ENCODE data around the gene RGS8. TPM values are rescaled to one million over a fixed set of nuclear protein-coding genes. Genes with fewer than 3 reads are reported as not detected.

The RGS8 gene
- total RNA-seq: 1 to 10 TPM in 1 of 4 donors, not detected in 3; 2.2 TPM

GRCh38 chr1:182684116-182684828 is at the start of gene RGS8:
RGS8 (minus strand) TSS chr1:182684587; CDS start chr1:182669649, 14,938 bp downstream.
- no peak within 1 kb of the TSS for H3K4me3 ChIP-seq
- 71% methylated on average over 19 of the region's 19 CpGs; no CpG with 5 or more reads in 1 of the 2 donors for WGBS, 2 donors (ENCODE audit: low coverage in 1 of 2)
- H3K9me3 ChIP-seq: no peaks in the 10 kb centered on the region
- no peaks in the 10 kb centered on the region for H3K4me1 ChIP-seq
- H3K36me3 ChIP-seq: no peaks in the 10 kb centered on the region
- intact Hi-C loops (cut with DNase I; ENCODE audit: low total_unique reads): no loop called here
- TF ChIP-seq POLR2AphosphoS5 (IDR thresholded peaks at IDR 0.05): no peak
- TF ChIP-seq POLR2A (IDR thresholded peaks at IDR 0.05): no peak
- TF ChIP-seq EP300 (IDR thresholded peaks at IDR 0.05; ENCODE audit: low read depth): no peak
- no peak for TF ChIP-seq CTCF (IDR thresholded peaks at IDR 0.05)
- peaks cover 6% of the 10 kb centered on the region for H3K27me3 ChIP-seq
- in situ Hi-C loops (cut with MboI; ENCODE audit: low pct_ligation_motif_present in 1 of 4, low pct_unique_long_range_greater_than_20kb in 1 of 4, low sequenced_read_pairs in 3 of 4): no loop called here
- no peak for DNase-seq
- H3K27ac ChIP-seq: no peak within 1 kb of the TSS

- Histone ChIP-seq H3K4me3 (no peak overlapping the region), H3K27me3 (no peaks in the 10 kb centered on the region), H3K4me1 (no peaks in the 10 kb centered on the region), H3K9me3 (no peaks in the 10 kb centered on the region), H3K27ac (no peak overlapping the region), H3K36me3 (no peaks in the 10 kb centered on the region)
- no peak for TF ChIP-seq CTCF (IDR thresholded peaks at IDR 0.05)
- TF ChIP-seq EP300 (IDR thresholded peaks at IDR 0.05; ENCODE audit: low read depth): no peak
- no peak for TF ChIP-seq POLR2A (IDR thresholded peaks at IDR 0.05)
- no peak for TF ChIP-seq POLR2AphosphoS5 (IDR thresholded peaks at IDR 0.05)
- in situ Hi-C loops (cut with MboI; ENCODE audit: low pct_ligation_motif_present in 1 of 4, low pct_unique_long_range_greater_than_20kb in 1 of 4, low sequenced_read_pairs in 3 of 4): no loop called here
- intact Hi-C loops (cut with DNase I; ENCODE audit: low total_unique reads): no loop called here
- WGBS, 2 donors (ENCODE audit: low coverage in 1 of 2): 59 to 63% methylated on average over 4 of the region's 4 CpGs
- no peak for DNase-seq
These were observed 47.6 kb upstream of the RGS8 start for GRCh38 chr1:182731852-182732575.

- Histone ChIP-seq H3K9me3 (no peaks in the 10 kb centered on the region), H3K36me3 (no peaks in the 10 kb centered on the region), H3K4me1 (no peaks in the 10 kb centered on the region), H3K27ac (no peak overlapping the region), H3K4me3 (no peak overlapping the region), H3K27me3 (no peaks in the 10 kb centered on the region)
- no peak for DNase-seq
- in situ Hi-C loops (cut with MboI; ENCODE audit: low pct_ligation_motif_present in 1 of 4, low pct_unique_long_range_greater_than_20kb in 1 of 4, low sequenced_read_pairs in 3 of 4) (no loop called here), intact Hi-C loops (cut with DNase I; ENCODE audit: low total_unique reads) (no loop called here)
- no peak for TF ChIP-seq POLR2AphosphoS5 (IDR thresholded peaks at IDR 0.05)
- TF ChIP-seq POLR2A (IDR thresholded peaks at IDR 0.05): no peak
- 89 to 100% methylated on average over 1 of the region's 1 CpG for WGBS, 2 donors (ENCODE audit: low coverage in 1 of 2)
These were observed 42.5 kb upstream of the RGS8 start for GRCh38 chr1:182726912-182727311.

DNA sequence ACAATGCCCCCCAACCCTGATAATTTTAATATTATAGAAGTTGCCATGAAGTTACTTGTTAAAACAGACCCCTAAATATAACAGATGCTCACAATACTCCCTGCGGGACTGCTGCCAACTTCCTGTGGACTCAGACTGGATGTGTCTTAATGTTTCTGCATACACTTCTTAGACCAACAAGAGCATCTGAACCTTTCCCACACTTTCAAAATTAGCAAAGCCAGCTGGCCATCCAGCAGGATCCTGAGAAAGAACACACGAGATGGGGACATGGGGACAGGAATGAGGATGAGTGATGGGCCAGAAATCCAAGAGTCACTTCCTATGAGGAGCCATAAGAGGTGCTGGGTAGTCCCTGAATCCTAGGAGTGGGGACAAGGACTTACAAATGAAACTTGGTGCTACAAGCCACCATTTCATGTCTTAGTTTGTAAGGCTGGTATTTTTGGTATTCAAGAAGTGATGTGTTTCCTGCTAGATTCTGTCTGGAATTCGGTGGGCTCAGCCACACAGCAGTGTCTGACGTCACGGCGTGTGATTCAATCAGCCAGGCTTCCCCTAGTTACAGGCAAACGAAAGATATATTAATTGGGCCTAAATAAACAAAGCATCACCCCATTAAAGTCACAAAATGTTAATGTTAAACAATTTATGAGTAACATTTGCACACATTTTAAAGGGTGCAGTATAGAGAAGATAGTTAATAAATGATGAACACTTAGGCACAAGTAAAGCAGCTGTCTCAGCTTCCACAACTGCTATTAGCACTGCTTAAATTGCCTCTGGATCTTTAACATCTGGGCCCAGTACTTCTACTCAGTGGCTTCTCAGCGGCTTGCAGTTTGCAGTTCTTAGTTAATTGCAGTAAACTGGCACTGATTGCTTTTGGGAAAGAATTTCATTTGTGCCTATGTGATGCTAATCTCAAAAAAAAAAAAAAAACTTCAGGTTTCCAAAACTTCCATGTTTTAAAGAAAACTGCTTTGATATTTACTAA is 41.2 kb upstream of the RGS8 start:
- no peak for TF ChIP-seq CTCF (IDR thresholded peaks at IDR 0.05)
- no peak for TF ChIP-seq EP300 (IDR thresholded peaks at IDR 0.05; ENCODE audit: low read depth)
- no peak for TF ChIP-seq POLR2A (IDR thresholded peaks at IDR 0.05)
- TF ChIP-seq POLR2AphosphoS5 (IDR thresholded peaks at IDR 0.05): no peak
- Histone ChIP-seq H3K9me3 (no peaks in the 10 kb centered on the region), H3K36me3 (no peaks in the 10 kb centered on the region), H3K27me3 (no peaks in the 10 kb centered on the region), H3K4me3 (no peak overlapping the region), H3K4me1 (no peaks in the 10 kb centered on the region), H3K27ac (no peak overlapping the region)
- 65 to 75% methylated on average over 3 to 8 of the region's 8 CpGs for WGBS, 2 donors (ENCODE audit: low coverage in 1 of 2)
- intact Hi-C loops (cut with DNase I; ENCODE audit: low total_unique reads): no loop called here
- no peak for DNase-seq
- in situ Hi-C loops (cut with MboI; ENCODE audit: low pct_ligation_motif_present in 1 of 4, low pct_unique_long_range_greater_than_20kb in 1 of 4, low sequenced_read_pairs in 3 of 4): no loop called here
